Activated naive CD8-positive, alpha-beta T cell treated with anti-CD3 and anti-CD28 coated beads, Interleukin-2, amount 50 U/mL, for 24 hours (primary cell): ENCODE data around the gene EXD3.
"Not testable (repeated sequence)": the region's sequence is repeated elsewhere in the genome, so short reads cannot be mapped to it uniquely, and the experiment has no call there.

Source experiments
- ATAC-seq: fragments of 150-1000 bp; cut with Tn5 transposase; one replicate; pipeline ENCODE4 v1.10.0; 2021
- DNase-seq: peaks from one replicate; pipeline ENCODE4 v3.0.0; 2021
- H3K27ac Mint-ChIP-seq: one replicate; pipeline ENCODE4 v1.8.0; 2021; ENCODE audit warnings: mild to moderate bottlenecking, mixed read lengths
- H3K27me3 Mint-ChIP-seq: one replicate; pipeline ENCODE4 v1.8.0; 2021; ENCODE audit warnings: mixed read lengths
- H3K36me3 Mint-ChIP-seq: one replicate; pipeline ENCODE4 v1.8.0; 2021; ENCODE audit warnings: low read depth, mixed read lengths
- H3K4me1 Mint-ChIP-seq: one replicate; pipeline ENCODE4 v1.8.0; 2021; ENCODE audit warnings: mixed read lengths
- H3K4me3 Mint-ChIP-seq: one replicate; pipeline ENCODE4 v1.8.0; 2021; ENCODE audit warnings: mild to moderate bottlenecking, moderate library complexity, mixed read lengths
- H3K9me3 Mint-ChIP-seq: one replicate; pipeline ENCODE4 v1.8.0; 2021; ENCODE audit warnings: mixed read lengths

EXD3 gene

GRCh38 chr9:137391411-137391754 lies 31.6 kb downstream of the EXD3 start:
- no peaks in the 10 kb centered on the region for H3K27me3 Mint-ChIP-seq
- H3K9me3 Mint-ChIP-seq = no peaks in the 10 kb centered on the region
- no peak for ATAC-seq
- no peak for DNase-seq
- no peak overlapping the region for H3K4me3 Mint-ChIP-seq
- H3K4me1 Mint-ChIP-seq = peaks cover 7% of the 10 kb centered on the region
- H3K36me3 Mint-ChIP-seq = no peaks in the 10 kb centered on the region
- no peak overlapping the region for H3K27ac Mint-ChIP-seq

GRCh38 chr9:137390553-137391410 lies 32.2 kb downstream of the EXD3 start:
- Mint-ChIP-seq H3K27me3 (no peaks in the 10 kb centered on the region), H3K36me3 (no peaks in the 10 kb centered on the region), H3K4me1 (peaks cover 7% of the 10 kb centered on the region), H3K9me3 (no peaks in the 10 kb centered on the region), H3K27ac (no peak overlapping the region), H3K4me3 (no peak overlapping the region)
- ATAC-seq (no peak), DNase-seq (no peak)

- Mint-ChIP-seq H3K36me3 (no peaks in the 10 kb centered on the region), H3K27me3 (no peaks in the 10 kb centered on the region), H3K4me1 (peaks cover 7% of the 10 kb centered on the region), H3K27ac (no peak overlapping the region), H3K9me3 (no peaks in the 10 kb centered on the region), H3K4me3 (no peak overlapping the region)
- ATAC-seq = no peak
- no peak for DNase-seq
These were observed 33.6 kb downstream of the EXD3 start for GRCh38 chr9:137389428-137389746.

GRCh38 chr9:137388589-137389427 lies 34.2 kb downstream of the EXD3 start:
- no peaks in the 10 kb centered on the region for H3K36me3 Mint-ChIP-seq
- peaks cover 7% of the 10 kb centered on the region for H3K4me1 Mint-ChIP-seq
- H3K9me3 Mint-ChIP-seq = no peaks in the 10 kb centered on the region
- DNase-seq = no peak
- H3K4me3 Mint-ChIP-seq = no peak overlapping the region
- H3K27me3 Mint-ChIP-seq = no peaks in the 10 kb centered on the region
- H3K27ac Mint-ChIP-seq = no peak overlapping the region
- ATAC-seq = no peak

- H3K36me3 Mint-ChIP-seq = no peaks in the 10 kb centered on the region
- H3K4me1 Mint-ChIP-seq = peaks cover 7% of the 10 kb centered on the region
- no peaks in the 10 kb centered on the region for H3K9me3 Mint-ChIP-seq
- no peak overlapping the region for H3K4me3 Mint-ChIP-seq
- no peak overlapping the region for H3K27ac Mint-ChIP-seq
- DNase-seq = no peak
- H3K27me3 Mint-ChIP-seq = no peaks in the 10 kb centered on the region
- no peak for ATAC-seq
These were observed 34.9 kb downstream of the EXD3 start for GRCh38 chr9:137387891-137388560.

GRCh38 chr9:137387114-137387890 lies 35.7 kb downstream of the EXD3 start:
- Mint-ChIP-seq H3K36me3 (no peaks in the 10 kb centered on the region), H3K9me3 (no peaks in the 10 kb centered on the region), H3K4me1 (peaks cover 7% of the 10 kb centered on the region), H3K4me3 (no peak overlapping the region), H3K27me3 (no peaks in the 10 kb centered on the region), H3K27ac (peak overlapping the region; percentile 62)
- DNase-seq (no peak), ATAC-seq (peak; percentile 9)

- not testable (repeated sequence) for ATAC-seq, H3K4me1 Mint-ChIP-seq, H3K27me3 Mint-ChIP-seq, H3K4me3 Mint-ChIP-seq, DNase-seq, H3K9me3 Mint-ChIP-seq, H3K36me3 Mint-ChIP-seq, H3K27ac Mint-ChIP-seq
These were observed 36.4 kb downstream of the EXD3 start for GRCh38 chr9:137386507-137387113.

GRCh38 chr9:137385061-137385655 lies 37.8 kb downstream of the EXD3 start:
- no peak overlapping the region for H3K4me3 Mint-ChIP-seq
- H3K9me3 Mint-ChIP-seq = no peaks in the 10 kb centered on the region
- DNase-seq (no peak), ATAC-seq (no peak)
- peaks cover 5% of the 10 kb centered on the region for H3K4me1 Mint-ChIP-seq
- no peak overlapping the region for H3K27ac Mint-ChIP-seq
- no peaks in the 10 kb centered on the region for H3K36me3 Mint-ChIP-seq
- H3K27me3 Mint-ChIP-seq = no peaks in the 10 kb centered on the region

GRCh38 chr9:137383784-137384756 lies 38.9 kb downstream of the EXD3 start:
- Mint-ChIP-seq H3K4me3 (no peak overlapping the region), H3K27ac (no peak overlapping the region), H3K36me3 (no peaks in the 10 kb centered on the region), H3K9me3 (no peaks in the 10 kb centered on the region), H3K4me1 (peaks cover 5% of the 10 kb centered on the region), H3K27me3 (no peaks in the 10 kb centered on the region)
- ATAC-seq = no peak
- DNase-seq = no peak

GRCh38 chr9:137383081-137383783 lies 39.7 kb downstream of the EXD3 start:
- no peak overlapping the region for H3K27ac Mint-ChIP-seq
- no peak overlapping the region for H3K4me3 Mint-ChIP-seq
- H3K4me1 Mint-ChIP-seq = peaks cover 5% of the 10 kb centered on the region
- DNase-seq = no peak
- H3K9me3 Mint-ChIP-seq = no peaks in the 10 kb centered on the region
- H3K27me3 Mint-ChIP-seq = no peaks in the 10 kb centered on the region
- H3K36me3 Mint-ChIP-seq = no peaks in the 10 kb centered on the region
- ATAC-seq = no peak

- ATAC-seq (no peak), DNase-seq (no peak)
- H3K9me3 Mint-ChIP-seq = no peaks in the 10 kb centered on the region
- H3K36me3 Mint-ChIP-seq = no peaks in the 10 kb centered on the region
- H3K27ac Mint-ChIP-seq = no peak overlapping the region
- H3K4me1 Mint-ChIP-seq = peaks cover 3% of the 10 kb centered on the region
- H3K4me3 Mint-ChIP-seq = no peak overlapping the region
- no peaks in the 10 kb centered on the region for H3K27me3 Mint-ChIP-seq
These were observed 40.4 kb downstream of the EXD3 start for GRCh38 chr9:137382444-137383080.
